TTC549 (cell line): ENCODE results near the gene RLN2.
"Not testable (repeated sequence)": the region's sequence is repeated elsewhere in the genome, so short reads cannot be mapped to it uniquely, and the experiment has no call there.

Source experiments
- FAIRE-seq: peaks from 2 replicates; lab custom pipeline; 2012; peaks lifted over from hg19 to GRCh38; lab: Jason Lieb, UNC

Gene RLN2

GRCh38 chr9:5303840-5304795 lies at the start of gene RLN2:
Gene RLN2, minus strand, starts transcription at chr9:5304716. Its CDS starts 136 bp downstream, at chr9:5304580.
- not testable (repeated sequence) for FAIRE-seq

- FAIRE-seq, result no peak
These were observed 49.7 kb upstream of the RLN2 start for GRCh38 chr9:5354184-5354583.

- FAIRE-seq, result no peak
These were observed 48.2 kb upstream of the RLN2 start for GRCh38 chr9:5352637-5353248.

- not testable (repeated sequence) for FAIRE-seq
These were observed 34.8 kb upstream of the RLN2 start, which contains the start of gene RLN1 for GRCh38 chr9:5338992-5339981. Gene RLN1, minus strand, starts transcription at chr9:5339876. Its CDS starts 130 bp downstream, at chr9:5339746.

GRCh38 chr9:5336688-5337087 lies 32.2 kb upstream of the RLN2 start:
- FAIRE-seq, result no peak

GRCh38 chr9:5331276-5331675 lies 26.8 kb upstream of the RLN2 start:
- FAIRE-seq, result not testable (repeated sequence)

GRCh38 chr9:5326893-5327548 lies 22.5 kb upstream of the RLN2 start:
- FAIRE-seq, result no peak

- no peak for FAIRE-seq
These were observed 21.7 kb upstream of the RLN2 start for GRCh38 chr9:5326187-5326586.

GRCh38 chr9:5321601-5322000 lies 17.1 kb upstream of the RLN2 start:
- not testable (repeated sequence) for FAIRE-seq

- no peak for FAIRE-seq
These were observed 16.5 kb upstream of the RLN2 start for GRCh38 chr9:5321058-5321457.

GRCh38 chr9:5316406-5316805 lies 11.9 kb upstream of the RLN2 start:
- not testable (repeated sequence) for FAIRE-seq

- FAIRE-seq, result no peak
These were observed 10.8 kb upstream of the RLN2 start for GRCh38 chr9:5315187-5315923.

- FAIRE-seq, result no peak
These were observed 6.3 kb upstream of the RLN2 start for GRCh38 chr9:5310851-5311250.

GRCh38 chr9:5305741-5306140 lies 1.2 kb upstream of the RLN2 start:
- FAIRE-seq, result no peak

- no peak for FAIRE-seq
These were observed 3.0 kb downstream of the RLN2 start for GRCh38 chr9:5301544-5301943.

- no peak for FAIRE-seq
These were observed 12.4 kb downstream of the RLN2 start for GRCh38 chr9:5292141-5292540.

GRCh38 chr9:5288591-5288990 lies 15.9 kb downstream of the RLN2 start:
- no peak for FAIRE-seq

GRCh38 chr9:5286262-5286661 lies 18.3 kb downstream of the RLN2 start:
- no peak for FAIRE-seq

GRCh38 chr9:5278486-5278885 lies 26.0 kb downstream of the RLN2 start:
- FAIRE-seq, result no peak

- FAIRE-seq, result no peak
These were observed 29.7 kb downstream of the RLN2 start for GRCh38 chr9:5274770-5275169.

- FAIRE-seq, result no peak
These were observed 35.2 kb downstream of the RLN2 start for GRCh38 chr9:5269249-5269715.
